CD4-positive, alpha-beta T cell treated with Interleukin-15 for 1 hour (primary cell): ENCODE data around the gene QPCTL.
"Not testable (repeated sequence)": the region's sequence is repeated elsewhere in the genome, so short reads cannot be mapped to it uniquely, and the experiment has no call there.

Experiments
- DNase-seq: peaks from one replicate; pipeline ENCODE4 v3.0.0-alpha.2; 2020

QPCTL gene

GRCh38 chr19:45677351-45678230 is 14.9 kb upstream of the QPCTL start:
- peak; percentile 88 for DNase-seq

GRCh38 chr19:45681391-45682015 is 11.0 kb upstream of the QPCTL start:
- peak; percentile 88 for DNase-seq

GRCh38 chr19:45682117-45682516 is 10.3 kb upstream of the QPCTL start:
- DNase-seq, result no peak

- DNase-seq, result no peak
Measured at GRCh38 chr19:45682908-45683307, 9.6 kb upstream of the QPCTL start.

GRCh38 chr19:45685045-45685444 is 7.4 kb upstream of the QPCTL start:
- DNase-seq, result not testable (repeated sequence)

DNA sequence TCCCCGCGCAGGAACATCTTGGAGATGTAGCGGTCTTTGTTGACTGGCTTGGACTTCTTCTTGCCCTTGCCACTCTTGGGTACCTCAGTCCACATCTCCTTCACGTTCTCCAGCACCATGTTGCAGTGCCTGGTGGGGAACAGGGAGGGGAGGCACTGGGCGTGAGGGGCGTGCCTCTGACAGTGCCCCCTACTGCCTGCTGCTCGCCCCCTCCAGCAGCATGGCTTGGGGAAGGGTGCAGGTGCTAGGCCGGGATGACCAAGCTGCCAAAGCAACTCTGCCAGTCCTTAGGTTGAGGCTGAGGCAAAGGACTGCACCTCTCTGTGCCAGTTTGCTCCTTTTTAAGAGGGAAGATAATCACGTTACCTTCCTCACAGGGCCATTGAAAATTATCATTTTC is 4.9 kb upstream of the QPCTL start:
- DNase-seq, result no peak

- DNase-seq, result peak; percentile 91
Measured at GRCh38 chr19:45691516-45692186, 815 bp upstream of the QPCTL start, which contains the start of gene SNRPD2. TSS of gene SNRPD2 (minus strand) at chr19:45691953. CDS start at chr19:45691888, 65 bp downstream.

DNA sequence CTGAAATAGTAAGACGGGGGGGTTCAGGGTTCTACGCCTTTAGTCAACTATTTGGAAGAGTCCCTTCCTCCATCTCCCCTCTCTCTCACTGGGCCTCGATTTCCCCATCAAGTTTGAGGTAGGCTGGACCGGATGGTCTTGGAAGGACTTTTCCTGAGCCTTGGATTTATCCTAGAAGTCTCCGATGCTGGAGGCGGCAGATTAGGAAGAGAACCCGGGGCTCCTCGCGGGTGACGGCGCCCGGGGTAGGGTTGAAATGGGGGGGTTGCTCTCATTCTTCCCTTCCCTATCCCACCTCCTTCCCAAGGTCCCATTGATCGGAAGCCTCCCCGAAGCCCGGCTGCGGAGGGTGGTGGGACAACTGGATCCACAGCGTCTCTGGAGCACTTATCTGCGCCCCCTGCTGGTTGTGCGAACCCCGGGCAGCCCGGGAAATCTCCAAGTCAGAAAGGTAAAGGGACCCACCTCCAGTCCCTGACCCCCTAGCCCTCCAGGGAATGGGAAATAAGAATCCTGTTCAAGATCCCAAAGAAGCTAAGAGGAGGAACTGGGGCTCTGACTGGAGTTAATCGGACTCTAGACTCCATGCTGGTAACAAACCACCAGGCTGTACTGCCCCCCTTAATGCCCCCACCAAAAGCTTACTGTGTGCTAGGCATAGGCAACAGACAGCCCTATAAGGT is 781 bp downstream of the QPCTL start:
- peak; percentile 60 for DNase-seq

DNA sequence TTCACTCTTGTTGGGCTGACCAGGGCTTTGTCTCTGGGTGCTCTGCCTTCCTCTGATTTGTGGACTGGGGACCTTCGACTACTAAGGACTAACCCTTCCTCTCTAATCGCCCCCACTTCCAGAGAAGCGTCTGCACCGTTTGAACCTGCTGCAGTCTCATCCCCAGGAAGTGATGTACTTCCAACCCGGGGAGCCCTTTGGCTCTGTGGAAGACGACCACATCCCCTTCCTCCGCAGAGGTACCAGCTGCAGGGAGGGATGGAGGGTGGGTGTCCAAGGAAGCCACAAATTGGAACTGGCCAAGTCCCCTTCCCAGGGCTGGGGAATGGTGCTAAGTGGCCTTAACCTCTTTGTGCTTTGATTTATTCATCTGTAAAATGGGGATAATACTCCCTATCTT is 9.2 kb downstream of the QPCTL start:
- DNase-seq, result no peak

DNA sequence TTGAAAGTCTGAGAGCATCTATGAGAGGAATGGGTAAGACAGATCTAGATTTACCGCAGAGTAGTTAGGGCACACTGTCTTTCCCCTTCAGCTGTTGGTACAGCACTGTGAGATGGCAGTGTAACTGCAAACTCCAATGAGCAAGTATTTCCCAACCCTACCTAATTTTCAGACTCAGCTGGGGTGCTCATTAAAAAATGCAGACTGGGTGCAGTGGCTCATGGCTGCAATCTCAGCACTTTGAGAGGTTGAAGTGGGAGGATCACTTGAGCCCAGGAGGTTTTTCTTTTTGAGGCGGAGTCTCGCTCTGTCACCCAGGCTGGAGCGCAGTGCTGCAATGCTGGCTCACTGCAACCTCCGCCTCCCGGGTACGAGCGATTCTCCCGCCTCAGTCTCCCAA is 12.6 kb downstream of the QPCTL start:
- no peak for DNase-seq

DNA sequence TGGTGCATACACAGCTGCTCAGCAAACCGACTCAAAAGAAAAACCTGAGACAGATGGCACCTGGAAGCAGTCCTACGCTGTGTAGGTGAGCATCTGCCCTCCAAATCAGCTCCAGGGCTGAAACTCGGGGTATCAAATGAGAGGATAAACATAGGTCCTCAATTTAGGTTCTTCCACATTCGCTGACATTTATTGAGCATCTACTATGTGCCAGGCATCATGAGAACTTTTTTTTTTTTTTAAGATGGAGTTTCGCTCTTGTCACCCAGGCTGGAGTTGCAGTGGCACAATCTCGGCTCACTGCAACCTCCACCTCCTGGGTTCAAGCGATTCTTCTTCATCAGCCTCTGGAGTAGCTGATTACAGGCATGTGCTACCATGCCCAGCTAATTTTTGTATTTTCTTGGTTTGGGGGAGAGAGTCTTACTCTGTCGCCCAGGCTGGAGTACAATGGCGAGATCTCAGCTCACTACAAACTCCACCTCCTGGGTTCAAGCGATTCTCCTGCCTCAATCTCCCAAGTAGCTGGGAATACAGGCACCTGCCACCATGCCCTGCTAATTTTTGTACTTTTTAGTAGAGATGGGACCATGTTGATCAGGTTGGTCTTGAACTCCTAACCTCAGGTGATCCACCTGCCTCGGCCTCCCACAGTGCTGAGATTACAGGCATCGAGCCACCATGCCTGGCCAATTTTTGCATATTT is 13.4 kb downstream of the QPCTL start:
- no peak for DNase-seq

- DNase-seq, result no peak
Measured at GRCh38 chr19:45710356-45711130, 18.1 kb downstream of the QPCTL start.

GRCh38 chr19:45711851-45712698 is 19.6 kb downstream of the QPCTL start:
- DNase-seq, result no peak

- no peak for DNase-seq
Measured at GRCh38 chr19:45712699-45713067, 20.2 kb downstream of the QPCTL start.

DNA sequence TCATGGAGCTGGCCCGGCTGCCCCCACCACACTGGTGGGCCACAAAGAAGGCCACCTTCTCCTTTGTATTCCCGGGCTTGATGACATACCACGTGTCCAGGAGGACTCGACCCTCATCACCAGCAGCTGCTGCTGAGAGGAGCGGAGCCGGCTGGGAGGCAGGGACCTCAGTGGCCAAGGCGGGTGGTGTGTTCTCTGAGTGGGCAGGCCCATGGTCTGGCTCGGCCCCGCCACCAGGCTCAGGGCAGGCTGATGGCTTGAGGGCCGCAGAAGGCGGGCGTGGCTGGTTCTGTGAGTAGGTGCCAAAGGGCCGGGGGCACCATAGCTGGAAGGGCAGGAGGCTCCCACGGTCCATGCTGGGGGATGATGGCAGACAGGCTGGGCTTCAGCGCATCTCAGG is 20.7 kb downstream of the QPCTL start:
- DNase-seq, result no peak

DNA sequence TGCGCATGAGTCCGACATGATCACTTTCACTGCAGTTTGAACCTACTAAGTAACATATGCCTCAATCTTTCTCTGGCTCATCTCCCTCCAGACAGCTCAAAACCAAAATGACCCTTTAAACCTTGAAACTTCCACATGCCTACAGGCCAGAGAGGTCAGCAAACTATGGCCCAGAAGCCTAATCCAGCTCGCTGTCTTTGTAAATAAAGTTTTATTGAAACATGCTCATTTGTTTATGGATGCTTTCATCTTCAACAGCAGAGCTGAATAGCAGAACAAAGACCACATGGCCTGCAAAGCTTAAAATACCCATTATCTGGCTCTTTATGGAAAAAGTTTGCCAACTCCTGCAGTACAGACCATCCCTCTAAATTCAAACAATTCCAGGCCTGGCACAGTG is 22.7 kb downstream of the QPCTL start:
- no peak for DNase-seq

DNA sequence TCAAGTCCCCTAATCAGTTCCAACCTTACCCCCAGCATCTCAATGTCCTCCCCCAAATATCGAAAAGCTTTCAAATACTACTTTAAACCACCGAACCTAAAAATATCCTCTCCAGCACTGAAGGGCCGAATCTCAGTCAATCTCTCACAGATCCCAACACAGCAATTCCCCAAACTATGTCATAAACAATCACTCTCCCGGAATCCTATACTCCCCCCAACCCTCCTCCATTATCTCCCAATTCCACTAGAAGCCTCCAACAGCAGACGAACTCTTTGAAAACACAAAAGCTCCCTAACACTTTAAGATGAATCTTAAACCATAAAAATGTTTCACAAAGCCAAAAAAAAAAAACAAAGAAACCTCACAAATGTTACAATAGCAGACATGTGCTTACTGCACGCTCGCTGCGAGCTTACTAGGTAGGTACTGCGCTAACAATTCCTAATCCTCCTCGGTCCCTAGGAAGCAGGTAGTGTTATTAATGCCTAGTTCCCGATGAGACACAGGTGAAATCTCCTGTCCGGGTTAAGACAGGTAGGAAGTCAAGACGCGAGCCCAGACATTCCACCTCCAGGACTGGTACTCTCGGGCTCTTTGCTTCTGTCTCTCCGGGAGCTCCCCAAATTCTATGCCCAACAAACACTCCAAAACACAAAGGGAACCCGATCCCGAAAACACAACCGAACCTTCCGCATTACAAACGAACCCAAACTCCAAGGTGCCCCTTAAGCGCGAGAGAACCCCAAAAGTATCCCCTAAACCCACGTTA is 24.1 kb downstream of the QPCTL start:
- DNase-seq, result no peak

- DNase-seq, result peak; percentile 99
Measured at GRCh38 chr19:45717131-45717982, 24.9 kb downstream of the QPCTL start.
